GM21717 (cell line): ENCODE data around the gene INPP5B.
"Not testable (repeated sequence)": the region's sequence is repeated elsewhere in the genome, so short reads cannot be mapped to it uniquely, and the experiment has no call there.

Experiments
- ATAC-seq: cut with Tn5 transposase; IDR thresholded peaks from one replicate; pipeline ENCODE4 v1.9.1; 2021; ENCODE audit warnings: mild to moderate bottlenecking, moderate library complexity; ENCODE audit not compliant: unreplicated experiment

Gene INPP5B

GRCh38 chr1:37948841-37949240 is 2.0 kb upstream of the INPP5B start:
- ATAC-seq, result no peak

- no peak for ATAC-seq
Measured at GRCh38 chr1:37948166-37948565, 1.3 kb upstream of the INPP5B start.

- no peak for ATAC-seq
Measured at GRCh38 chr1:37947364-37947763, 511 bp upstream of the INPP5B start.

GRCh38 chr1:37945743-37946702 is 830 bp downstream of the INPP5B start:
- ATAC-seq, result no peak

GRCh38 chr1:37945251-37945650 is 1.6 kb downstream of the INPP5B start:
- ATAC-seq, result no peak

- no peak for ATAC-seq
Measured at GRCh38 chr1:37944816-37945215, 2.0 kb downstream of the INPP5B start.

- no peak for ATAC-seq
Measured at GRCh38 chr1:37944086-37944763, 2.6 kb downstream of the INPP5B start.

GRCh38 chr1:37940299-37940947 is 6.4 kb downstream of the INPP5B start:
- no peak for ATAC-seq

GRCh38 chr1:37936760-37937159 is 10.1 kb downstream of the INPP5B start:
- not testable (repeated sequence) for ATAC-seq

- ATAC-seq, result no peak
Measured at GRCh38 chr1:37932759-37933158, 14.1 kb downstream of the INPP5B start.

- peak; percentile 79 for ATAC-seq
Measured at GRCh38 chr1:37931361-37932158, 15.3 kb downstream of the INPP5B start.

GRCh38 chr1:37931102-37931360 is 15.8 kb downstream of the INPP5B start:
- ATAC-seq, result peak; percentile 9

GRCh38 chr1:37930246-37931101 is 16.4 kb downstream of the INPP5B start:
- no peak for ATAC-seq

- ATAC-seq, result no peak
Measured at GRCh38 chr1:37926038-37926924, 20.6 kb downstream of the INPP5B start.

- ATAC-seq, result no peak
Measured at GRCh38 chr1:37925316-37925715, 21.5 kb downstream of the INPP5B start.

- no peak for ATAC-seq
Measured at GRCh38 chr1:37923551-37923889, 23.3 kb downstream of the INPP5B start.

- ATAC-seq, result no peak
Measured at GRCh38 chr1:37922767-37923550, 23.9 kb downstream of the INPP5B start.

GRCh38 chr1:37919277-37919676 is 27.6 kb downstream of the INPP5B start:
- ATAC-seq, result no peak
